NCI-H69 (cell line): ENCODE data around the gene RPS15.

Experiments used
- DNase-seq: peaks from one replicate; lab custom pipeline; 2025; lab: John Stamatoyannopoulos, UW

Gene RPS15

DNA sequence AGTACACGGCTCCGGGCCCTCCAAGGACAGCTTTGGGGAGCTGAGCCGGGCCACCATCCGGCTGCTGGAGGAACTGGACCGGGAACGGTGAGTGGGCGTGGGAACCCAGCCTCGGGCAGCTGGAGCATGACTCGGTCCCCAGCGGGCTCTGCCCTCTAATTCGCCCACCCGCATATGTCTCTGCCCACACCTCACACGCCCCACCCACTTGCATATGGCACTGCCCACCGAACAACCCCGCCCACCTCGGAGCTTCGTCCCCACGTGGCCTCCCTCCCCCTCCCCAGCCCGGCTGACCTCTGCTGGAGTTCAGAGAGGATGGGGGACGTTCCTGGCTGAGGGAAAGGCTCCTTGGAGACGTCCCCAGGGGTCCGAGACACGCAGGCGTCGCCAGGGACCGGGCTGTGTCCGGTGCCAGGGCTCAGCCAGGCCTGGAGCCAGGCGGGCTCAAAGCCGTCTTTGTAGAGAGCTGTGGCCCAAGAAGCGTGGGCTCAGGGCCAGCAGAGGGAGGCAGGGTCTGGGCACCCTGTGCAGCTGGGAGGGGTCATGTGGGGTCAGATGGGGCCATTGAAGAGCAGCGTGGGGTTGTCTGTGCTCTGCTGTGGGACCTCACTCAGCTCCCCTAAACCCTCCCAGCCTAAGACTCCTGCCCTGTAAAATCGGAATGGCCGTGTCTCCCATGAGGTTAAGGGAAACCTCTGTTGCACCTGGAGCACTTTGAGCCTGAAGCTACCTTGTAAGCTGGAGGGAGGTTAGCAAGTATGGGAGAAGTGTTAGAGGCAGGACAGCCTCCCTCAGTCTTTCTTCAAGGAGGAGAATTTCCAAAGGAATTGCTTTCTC is 15.5 kb downstream of the RPS15 start:
- peak; percentile 37 for DNase-seq

DNA sequence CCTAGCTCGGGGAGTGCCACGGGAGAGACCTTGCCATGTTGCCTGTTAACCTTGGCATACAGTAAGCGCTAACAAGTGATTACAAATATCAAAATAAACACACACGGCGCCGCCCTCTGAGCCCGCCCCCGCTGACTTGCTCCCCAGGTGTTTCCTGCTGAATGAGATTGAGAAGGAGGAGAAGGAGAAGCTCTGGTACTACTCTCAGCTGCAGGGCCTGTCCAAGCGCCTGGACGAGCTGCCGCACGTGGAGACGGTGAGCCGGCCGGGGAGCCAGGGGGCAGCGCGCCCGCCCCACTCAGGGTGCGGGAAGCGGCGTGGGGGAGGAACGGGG is 16.8 kb downstream of the RPS15 start:
- peak; percentile 76 for DNase-seq

DNA sequence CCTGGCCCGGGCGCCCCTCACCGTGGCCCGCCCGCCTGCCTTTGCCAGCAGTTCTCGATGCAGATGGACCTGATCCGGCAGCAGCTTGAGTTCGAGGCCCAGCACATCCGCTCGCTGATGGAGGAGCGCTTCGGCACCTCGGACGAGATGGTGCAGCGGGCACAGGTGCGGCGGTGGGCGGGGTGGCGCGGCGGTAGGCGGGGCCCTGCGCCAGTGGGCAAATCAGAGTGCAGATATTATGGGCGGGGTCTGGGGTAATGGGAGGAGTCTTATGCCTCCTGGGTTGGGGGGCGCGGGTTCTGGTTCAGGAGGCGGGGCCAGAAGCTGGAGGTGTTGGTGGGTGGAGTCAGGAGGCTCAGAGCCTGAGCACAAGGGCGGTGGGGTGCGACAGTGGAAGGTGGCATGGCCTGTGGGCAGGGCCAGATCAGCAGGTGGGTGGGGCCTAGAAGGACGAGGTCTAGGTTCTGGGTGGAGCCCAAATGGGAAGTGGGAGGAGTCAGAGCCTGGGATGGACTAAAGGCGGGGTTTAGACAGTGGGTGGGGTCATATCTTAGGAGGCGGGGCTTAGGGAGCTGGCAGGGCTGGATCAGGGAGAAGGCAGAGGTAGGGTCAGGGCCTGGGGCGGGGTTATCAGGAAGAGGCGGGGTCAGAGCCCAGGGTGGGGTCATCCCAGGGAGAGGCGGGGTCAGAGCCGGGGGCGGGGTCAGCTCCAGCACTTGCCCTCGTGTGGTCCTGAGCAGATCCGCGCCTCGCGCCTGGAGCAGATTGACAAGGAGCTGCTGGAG is 17.3 kb downstream of the RPS15 start:
- peak; percentile 91 for DNase-seq

DNA sequence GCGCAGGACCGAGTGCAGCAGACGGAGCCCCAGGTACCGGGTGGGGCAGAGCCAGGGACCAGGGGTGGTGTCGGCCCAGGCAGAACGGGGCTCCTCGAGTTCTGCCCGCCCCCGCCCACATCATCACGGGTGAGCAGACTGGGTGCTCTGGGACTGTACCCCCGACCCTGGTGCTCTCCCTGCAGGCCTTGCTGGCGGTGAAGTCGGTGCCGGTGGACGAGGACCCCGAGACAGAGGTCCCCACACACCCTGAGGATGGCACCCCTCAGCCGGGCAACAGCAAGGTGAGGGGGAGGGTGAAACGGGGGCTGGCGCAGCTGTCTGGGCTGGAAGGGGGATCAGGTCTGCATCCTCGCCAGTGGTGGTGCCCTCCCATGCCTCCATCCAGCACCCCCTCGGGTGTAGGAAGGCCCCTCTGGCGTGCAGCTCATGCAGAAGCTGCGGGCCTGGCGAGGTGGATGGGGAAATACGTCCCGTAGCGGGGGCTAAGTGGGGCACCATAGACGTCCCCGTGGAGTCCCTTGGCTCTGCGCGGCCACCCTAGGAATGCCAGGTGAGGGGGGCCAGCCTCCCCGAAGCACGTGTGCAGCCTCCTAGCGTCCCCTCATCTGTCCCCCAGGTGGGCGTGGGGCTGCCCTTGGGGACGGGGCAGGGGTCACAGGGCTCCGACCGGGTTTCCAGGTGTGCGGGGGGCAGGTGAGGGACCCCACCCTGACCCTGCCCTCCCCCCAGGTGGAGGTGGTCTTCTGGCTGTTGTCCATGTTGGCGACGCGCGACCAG is 18.1 kb downstream of the RPS15 start:
- no peak for DNase-seq

DNA sequence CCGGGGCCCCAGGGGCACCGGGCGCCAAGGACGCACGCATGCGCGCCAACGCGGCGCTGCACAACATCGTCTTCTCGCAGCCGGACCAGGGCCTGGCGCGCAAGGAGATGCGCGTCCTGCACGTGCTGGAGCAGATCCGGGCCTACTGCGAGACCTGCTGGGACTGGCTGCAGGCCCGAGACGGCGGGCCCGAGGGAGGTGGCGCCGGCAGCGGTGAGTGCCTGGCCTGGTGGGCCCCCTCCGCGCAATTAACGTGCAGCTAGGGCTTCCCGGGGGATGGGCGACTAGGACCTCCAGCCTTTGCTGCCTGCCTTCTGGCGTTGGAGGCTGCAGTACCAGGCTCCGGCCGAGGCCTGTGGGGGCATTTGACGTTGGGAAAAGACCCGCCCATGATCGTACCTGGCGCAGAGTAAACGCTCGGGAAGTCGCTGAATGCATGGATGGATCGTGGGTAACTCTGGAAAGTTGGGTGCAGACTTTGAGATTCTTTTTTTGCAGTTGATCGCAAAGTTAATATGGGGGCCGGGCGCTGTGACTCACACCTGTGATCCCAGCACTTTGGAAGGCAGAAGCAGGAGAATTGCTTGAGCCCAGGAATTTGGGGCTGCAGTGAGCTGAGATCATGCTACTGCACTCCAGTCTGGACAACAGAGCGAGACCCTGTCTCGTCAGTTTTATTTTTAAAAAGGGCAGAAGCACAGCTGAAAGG is 19.0 kb downstream of the RPS15 start:
- DNase-seq = no peak

DNA sequence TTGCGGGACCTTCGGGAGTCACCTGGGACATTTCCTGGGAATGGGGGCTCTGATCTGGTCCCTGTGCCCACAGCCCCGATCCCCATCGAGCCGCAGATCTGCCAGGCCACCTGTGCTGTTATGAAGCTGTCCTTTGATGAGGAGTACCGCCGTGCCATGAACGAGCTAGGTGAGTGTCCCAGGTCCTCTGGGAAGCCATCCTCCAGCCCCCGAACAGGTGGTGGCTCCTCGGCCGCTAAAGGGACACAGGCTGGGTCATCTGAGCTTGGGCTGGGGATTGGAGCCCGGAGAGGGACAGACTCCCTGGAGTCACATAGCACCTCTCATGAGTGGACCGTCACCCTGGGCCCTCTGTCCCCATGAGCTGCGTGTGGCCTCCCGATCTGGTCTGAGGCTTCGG is 19.7 kb downstream of the RPS15 start:
- no peak for DNase-seq

DNA sequence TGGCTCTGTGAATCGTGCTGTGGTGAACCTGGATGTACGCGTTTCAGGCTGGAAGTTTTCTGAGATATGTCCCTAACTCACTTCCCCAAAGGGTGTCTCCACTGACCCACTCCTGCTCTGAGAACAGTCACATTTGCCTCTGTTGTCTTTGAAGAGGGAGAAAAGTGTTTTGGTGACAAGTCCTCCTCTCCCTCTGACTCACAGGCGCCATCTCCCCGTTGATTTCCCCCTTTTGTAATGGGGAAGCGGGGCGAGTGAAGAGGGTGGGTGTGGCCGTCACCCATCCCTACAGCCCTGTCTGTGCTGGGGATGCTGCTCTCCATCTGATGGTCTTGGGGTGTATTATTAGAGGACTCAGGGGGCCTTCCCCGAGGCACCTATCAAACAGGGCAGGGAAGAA is 21.3 kb downstream of the RPS15 start:
- no peak for DNase-seq

DNA sequence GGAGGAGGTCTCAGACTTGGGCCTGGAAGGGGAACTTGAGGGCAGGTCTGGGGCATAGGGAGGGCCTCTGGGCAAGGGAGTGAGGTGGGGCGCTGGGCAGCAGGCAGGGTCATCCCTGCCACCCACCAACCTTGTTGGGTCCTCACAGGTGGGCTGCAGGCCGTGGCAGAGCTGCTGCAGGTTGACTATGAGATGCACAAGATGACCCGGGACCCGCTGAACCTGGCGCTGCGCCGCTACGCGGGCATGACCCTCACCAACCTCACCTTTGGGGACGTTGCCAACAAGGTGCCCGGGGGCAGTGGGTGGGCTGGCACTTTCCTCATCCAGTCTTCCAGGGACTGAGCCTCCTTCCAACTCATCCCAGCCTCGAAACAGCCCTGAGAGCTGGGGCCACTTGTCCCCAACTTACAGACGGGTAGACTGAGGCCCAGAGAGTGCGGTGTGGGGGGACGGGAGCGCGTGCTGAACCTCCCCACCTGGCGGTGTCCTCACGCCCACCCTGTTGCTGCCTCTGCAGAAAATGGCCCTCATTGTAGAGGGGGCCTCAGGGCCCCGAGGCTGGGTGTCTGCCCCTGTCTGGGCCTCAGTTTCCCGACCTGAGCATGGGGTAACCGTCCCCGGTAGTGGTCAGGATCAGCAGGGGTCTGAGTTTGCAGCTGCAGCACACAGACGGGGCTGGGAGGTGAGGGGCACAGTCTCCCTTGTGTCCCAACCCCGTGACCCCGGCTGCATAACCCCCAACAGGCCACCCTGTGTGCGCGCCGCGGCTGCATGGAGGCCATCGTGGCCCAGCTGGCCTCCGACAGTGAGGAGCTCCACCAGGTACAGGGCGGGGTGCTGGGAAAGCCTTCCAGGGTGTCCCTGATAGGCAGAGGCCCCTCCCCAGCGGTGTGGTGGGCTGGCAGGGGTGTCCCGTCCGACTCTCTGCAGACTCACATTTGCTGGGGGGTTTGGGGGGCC is 22.1 kb downstream of the RPS15 start:
- no peak for DNase-seq

DNA sequence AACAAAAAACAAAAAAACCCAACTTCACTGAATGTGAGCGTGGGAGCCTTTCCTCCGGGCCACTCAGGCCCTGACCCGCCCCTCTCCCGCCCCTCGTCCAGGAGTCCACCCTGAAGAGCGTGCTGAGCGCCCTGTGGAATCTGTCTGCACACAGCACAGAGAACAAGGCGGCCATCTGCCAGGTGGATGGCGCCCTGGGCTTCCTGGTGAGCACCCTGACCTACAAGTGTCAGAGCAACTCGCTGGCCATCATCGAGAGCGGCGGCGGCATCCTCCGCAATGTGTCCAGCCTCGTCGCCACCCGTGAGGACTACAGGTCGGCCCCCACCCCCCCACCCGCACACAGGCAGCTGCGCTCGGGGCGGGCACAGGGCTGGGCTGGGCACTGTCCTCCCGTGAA is 23.7 kb downstream of the RPS15 start:
- DNase-seq = no peak

DNA sequence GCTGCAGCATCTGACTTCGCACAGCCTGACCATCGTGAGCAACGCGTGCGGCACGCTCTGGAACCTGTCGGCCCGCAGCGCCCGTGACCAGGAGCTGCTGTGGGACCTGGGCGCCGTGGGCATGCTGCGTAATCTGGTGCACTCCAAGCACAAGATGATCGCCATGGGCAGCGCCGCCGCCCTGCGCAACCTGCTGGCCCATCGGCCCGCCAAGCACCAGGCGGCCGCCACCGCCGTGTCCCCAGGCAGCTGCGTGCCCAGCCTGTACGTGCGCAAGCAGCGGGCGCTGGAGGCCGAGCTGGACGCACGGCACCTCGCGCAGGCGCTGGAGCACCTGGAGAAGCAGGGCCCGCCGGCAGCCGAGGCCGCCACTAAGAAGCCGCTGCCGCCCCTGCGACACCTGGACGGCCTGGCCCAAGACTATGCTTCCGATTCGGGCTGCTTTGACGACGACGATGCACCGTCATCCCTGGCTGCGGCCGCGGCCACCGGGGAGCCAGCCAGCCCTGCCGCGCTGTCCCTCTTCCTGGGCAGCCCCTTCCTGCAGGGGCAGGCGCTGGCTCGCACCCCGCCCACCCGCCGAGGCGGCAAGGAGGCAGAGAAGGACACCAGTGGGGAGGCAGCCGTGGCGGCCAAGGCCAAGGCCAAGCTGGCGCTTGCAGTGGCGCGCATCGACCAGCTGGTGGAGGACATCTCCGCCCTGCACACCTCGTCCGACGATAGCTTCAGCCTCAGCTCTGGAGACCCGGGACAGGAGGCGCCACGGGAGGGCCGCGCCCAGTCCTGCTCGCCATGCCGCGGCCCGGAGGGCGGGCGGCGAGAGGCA is 27.2 kb downstream of the RPS15 start:
- no peak for DNase-seq

DNA sequence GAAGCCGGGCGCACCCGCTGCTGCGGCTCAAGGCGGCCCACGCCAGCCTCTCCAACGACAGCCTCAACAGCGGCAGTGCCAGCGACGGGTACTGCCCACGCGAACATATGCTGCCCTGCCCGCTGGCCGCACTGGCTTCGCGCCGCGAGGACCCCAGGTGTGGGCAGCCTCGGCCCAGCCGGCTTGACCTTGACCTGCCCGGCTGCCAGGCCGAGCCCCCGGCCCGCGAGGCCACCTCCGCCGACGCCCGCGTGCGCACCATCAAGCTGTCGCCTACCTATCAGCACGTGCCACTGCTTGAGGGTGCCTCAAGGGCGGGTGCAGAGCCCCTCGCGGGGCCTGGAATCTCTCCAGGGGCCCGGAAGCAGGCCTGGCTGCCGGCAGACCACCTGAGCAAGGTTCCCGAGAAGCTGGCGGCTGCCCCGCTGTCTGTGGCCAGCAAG is 27.8 kb downstream of the RPS15 start:
- DNase-seq = no peak

DNA sequence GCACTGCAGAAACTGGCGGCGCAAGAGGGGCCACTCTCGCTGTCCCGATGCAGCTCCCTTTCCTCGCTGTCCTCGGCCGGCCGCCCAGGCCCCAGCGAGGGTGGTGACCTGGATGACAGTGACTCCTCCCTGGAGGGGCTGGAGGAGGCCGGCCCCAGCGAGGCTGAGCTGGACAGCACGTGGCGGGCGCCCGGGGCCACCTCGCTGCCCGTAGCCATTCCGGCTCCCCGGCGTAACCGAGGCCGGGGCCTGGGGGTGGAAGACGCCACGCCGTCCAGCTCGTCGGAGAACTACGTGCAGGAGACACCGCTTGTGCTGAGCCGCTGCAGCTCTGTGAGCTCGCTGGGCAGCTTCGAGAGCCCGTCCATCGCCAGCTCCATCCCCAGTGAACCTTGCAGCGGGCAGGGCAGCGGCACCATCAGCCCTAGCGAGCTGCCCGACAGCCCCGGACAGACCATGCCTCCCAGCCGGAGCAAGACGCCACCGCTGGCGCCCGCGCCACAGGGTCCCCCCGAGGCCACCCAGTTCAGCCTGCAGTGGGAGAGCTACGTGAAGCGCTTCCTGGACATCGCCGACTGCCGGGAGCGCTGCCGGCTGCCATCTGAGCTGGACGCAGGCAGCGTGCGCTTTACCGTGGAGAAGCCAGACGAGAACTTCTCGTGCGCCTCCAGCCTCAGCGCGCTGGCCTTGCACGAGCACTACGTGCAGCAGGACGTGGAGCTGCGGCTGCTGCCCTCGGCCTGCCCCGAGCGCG is 28.4 kb downstream of the RPS15 start:
- DNase-seq = no peak

DNA sequence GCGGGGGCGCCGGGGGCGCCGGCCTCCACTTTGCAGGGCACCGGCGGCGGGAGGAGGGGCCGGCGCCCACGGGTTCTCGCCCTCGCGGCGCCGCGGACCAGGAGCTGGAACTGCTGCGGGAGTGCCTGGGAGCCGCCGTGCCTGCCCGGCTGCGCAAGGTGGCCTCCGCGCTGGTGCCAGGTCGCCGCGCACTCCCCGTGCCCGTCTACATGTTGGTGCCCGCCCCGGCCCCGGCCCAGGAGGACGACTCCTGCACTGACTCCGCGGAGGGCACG is 29.0 kb downstream of the RPS15 start:
- no peak for DNase-seq

DNA sequence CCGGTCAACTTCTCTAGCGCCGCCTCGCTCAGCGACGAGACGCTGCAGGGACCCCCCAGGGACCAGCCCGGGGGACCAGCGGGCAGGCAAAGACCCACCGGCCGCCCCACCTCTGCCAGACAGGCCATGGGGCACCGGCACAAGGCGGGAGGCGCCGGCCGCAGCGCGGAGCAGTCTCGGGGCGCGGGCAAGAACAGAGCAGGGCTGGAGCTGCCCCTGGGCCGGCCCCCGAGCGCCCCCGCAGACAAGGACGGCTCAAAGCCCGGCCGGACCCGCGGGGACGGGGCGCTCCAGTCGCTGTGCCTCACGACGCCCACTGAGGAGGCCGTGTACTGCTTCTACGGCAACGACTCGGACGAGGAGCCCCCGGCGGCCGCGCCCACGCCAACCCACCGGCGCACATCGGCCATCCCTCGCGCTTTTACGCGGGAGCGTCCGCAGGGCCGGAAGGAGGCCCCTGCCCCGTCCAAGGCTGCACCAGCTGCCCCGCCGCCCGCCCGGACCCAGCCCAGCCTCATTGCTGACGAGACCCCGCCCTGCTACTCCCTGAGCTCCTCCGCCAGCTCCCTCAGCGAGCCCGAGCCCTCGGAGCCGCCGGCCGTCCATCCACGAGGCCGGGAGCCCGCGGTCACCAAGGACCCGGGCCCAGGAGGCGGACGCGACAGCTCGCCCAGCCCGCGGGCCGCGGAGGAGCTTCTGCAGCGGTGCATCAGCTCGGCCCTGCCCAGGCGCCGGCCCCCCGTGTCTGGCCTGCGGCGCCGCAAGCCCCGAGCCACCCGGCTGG is 29.5 kb downstream of the RPS15 start:
- no peak for DNase-seq

DNA sequence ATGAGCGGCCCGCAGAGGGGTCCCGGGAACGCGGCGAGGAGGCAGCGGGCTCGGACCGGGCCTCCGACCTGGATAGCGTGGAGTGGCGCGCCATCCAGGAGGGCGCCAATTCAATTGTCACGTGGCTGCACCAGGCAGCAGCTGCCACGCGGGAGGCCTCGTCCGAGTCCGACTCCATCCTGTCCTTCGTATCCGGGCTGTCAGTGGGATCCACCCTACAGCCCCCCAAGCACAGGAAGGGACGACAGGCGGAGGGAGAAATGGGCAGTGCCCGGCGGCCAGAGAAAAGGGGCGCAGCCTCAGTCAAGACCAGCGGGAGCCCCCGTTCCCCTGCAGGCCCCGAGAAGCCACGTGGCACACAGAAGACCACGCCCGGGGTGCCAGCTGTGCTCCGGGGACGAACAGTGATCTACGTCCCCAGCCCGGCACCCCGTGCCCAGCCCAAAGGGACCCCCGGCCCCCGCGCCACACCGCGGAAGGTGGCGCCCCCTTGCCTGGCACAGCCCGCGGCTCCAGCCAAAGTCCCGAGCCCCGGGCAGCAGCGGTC is 30.2 kb downstream of the RPS15 start:
- DNase-seq = no peak

DNA sequence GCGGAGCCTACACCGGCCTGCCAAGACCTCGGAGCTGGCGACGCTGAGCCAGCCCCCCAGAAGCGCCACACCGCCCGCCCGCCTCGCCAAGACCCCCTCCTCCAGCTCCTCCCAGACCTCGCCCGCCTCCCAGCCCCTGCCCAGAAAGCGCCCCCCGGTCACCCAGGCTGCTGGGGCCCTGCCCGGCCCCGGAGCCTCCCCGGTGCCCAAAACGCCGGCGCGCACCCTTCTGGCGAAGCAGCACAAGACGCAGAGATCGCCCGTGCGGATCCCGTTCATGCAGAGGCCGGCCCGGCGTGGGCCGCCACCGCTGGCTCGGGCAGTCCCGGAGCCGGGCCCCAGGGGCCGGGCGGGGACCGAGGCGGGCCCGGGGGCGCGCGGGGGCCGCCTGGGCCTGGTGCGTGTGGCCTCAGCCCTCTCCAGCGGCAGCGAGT is 30.6 kb downstream of the RPS15 start:
- DNase-seq = no peak

DNA sequence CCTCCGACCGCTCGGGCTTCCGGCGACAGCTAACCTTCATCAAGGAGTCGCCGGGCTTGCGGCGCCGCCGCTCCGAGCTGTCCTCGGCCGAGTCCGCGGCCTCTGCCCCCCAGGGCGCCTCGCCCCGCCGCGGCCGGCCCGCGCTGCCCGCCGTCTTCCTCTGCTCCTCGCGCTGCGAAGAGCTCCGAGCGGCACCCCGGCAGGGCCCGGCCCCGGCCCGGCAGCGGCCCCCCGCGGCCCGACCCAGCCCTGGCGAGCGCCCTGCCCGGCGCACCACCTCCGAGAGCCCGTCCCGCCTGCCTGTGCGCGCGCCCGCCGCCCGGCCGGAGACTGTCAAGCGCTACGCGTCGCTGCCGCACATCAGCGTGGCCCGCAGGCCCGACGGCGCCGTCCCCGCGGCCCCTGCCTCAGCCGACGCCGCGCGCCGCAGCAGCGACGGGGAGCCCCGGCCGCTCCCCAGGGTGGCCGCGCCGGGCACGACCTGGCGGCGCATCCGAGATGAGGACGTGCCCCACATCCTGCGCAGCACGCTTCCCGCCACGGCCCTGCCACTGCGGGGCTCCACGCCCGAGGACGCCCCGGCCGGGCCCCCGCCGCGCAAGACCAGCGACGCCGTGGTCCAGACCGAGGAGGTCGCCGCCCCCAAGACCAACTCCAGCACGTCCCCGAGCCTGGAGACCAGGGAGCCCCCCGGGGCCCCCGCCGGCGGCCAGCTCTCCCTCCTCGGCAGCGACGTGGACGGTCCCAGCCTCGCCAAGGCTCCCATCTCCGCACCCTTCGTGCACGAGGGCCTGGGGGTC is 31.3 kb downstream of the RPS15 start:
- no peak for DNase-seq

DNA sequence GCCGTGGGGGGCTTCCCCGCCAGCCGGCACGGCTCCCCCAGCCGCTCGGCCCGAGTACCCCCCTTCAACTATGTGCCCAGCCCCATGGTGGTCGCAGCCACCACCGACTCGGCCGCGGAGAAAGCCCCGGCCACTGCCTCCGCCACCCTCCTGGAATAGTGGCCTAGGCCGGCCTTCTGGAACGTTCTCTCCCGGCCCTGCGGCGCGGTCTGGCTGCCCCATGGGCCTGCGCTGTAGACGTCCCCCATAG is 31.8 kb downstream of the RPS15 start:
- DNase-seq = no peak
